Gastroesophageal sphincter (tissue), 4 donors: ENCODE measurements around the gene AKTIP. TPM values are rescaled to one million over a fixed set of nuclear protein-coding genes. Genes with fewer than 3 reads are reported as not detected.

ENCODE experiments used
- ATAC-seq: fragments of 150-250 bp; one replicate; pipeline ENCODE4 v1.9.1; 2016; ENCODE audit warnings: mild to moderate bottlenecking, moderate library complexity
- H3K27ac ChIP-seq, 4 donors: fragments of 200-600 bp; sonication (generic) in 3 of 4; 1 replicate in 3 of 4; 2 replicates in 1 of 4; pipeline ENCODE4 v1.5.1; 2016 to 2019
- H3K27me3 ChIP-seq: fragments of 200-600 bp; sonication (generic); one replicate; pipeline ENCODE4 v1.5.1; 2019
- H3K36me3 ChIP-seq, 2 donors: fragments of 200-600 bp; sonication (generic); one replicate each; pipeline ENCODE4 v1.5.1; 2019; ENCODE audit warnings: control low read depth in 1 of 2
- H3K4me1 ChIP-seq, 3 donors: fragments of 200-600 bp; sonication (generic); 1 replicate in 2 of 3; 2 replicates in 1 of 3; pipeline ENCODE4 v1.5.1; 2016 to 2019; ENCODE audit warnings: control low read depth in 2 of 3
- H3K4me3 ChIP-seq, 2 donors: fragments of 200-600 bp; sonication (generic); one replicate each; pipeline ENCODE4 v1.5.1; 2019; ENCODE audit warnings: mild to moderate bottlenecking in 1 of 2, moderate library complexity in 1 of 2
- H3K9me3 ChIP-seq, 3 donors: fragments of 200-600 bp; sonication (generic); one replicate each; pipeline ENCODE4 v1.5.1; 2017 to 2019; ENCODE audit warnings: control low read depth in 2 of 3
- CTCF ChIP-seq, 4 experiments: fragments of 200-600 bp in 2 of 4; fragments of 450-650 bp in 2 of 4; sonication (generic) in 1 of 4; IDR thresholded peaks; one replicate each; pipeline ENCODE4 v1.5.1; 2017 to 2019; ENCODE audit warnings: antibody characterized with exemption in 4 of 4, mild to moderate bottlenecking in 2 of 4, moderate library complexity in 2 of 4
- EP300 ChIP-seq: sonication (generic); formaldehyde crosslinking; IDR thresholded peaks from one replicate; pipeline ENCODE4 v1.6.1; 2017; ENCODE audit warnings: antibody characterized with exemption, mild to moderate bottlenecking
- POLR2A ChIP-seq, 2 donors: fragments of 450-650 bp; IDR thresholded peaks; one replicate each; pipeline ENCODE4 v1.6.1; 2017; ENCODE audit warnings: antibody characterized with exemption in 2 of 2, mild to moderate bottlenecking in 2 of 2, moderate library complexity in 1 of 2
- POLR2AphosphoS5 ChIP-seq: sonication (generic); formaldehyde crosslinking; IDR thresholded peaks from one replicate; pipeline ENCODE4 v1.6.1; 2017; ENCODE audit warnings: antibody characterized with exemption
- WGBS, 2 donors: methylation state at CpG; one replicate each; pipeline ENCODE4 v1.1.5; 2018; ENCODE audit warnings: low coverage in 1 of 2; 5-methylcytosine and 5-hydroxymethylcytosine counted together
- total RNA-seq, 4 donors: library from RNA; depleted of rRNA; stranded (reverse); fragments of >200 nt; gene quantifications; one replicate each; pipeline ENCODE4 v1.1.0, GENCODE V29; 2016

The AKTIP gene
- total RNA-seq = 10 to 100 TPM; 53.2 to 63.6 (median 59.5) TPM

GRCh38 chr16:53502331-53503269 lies at the start of gene AKTIP:
TSS of gene AKTIP (minus strand) at chr16:53503209. CDS start at chr16:53500259, 2,950 bp downstream.
- no peaks in the 10 kb centered on the region for H3K27me3 ChIP-seq
- H3K27ac ChIP-seq = peak within 1 kb of the TSS; percentile 92 to 98 (median 92)
- peak within 1 kb of the TSS; percentile 99 to 100 for H3K4me3 ChIP-seq
- no peaks in the 10 kb centered on the region for H3K9me3 ChIP-seq
- TF ChIP-seq POLR2A (IDR thresholded peaks at IDR 0.05) = peak in 1 of 2 donors; percentile 47
- TF ChIP-seq CTCF (IDR thresholded peaks at IDR 0.05) = no peak
- TF ChIP-seq POLR2AphosphoS5 = no peak
- TF ChIP-seq EP300 = no peak
- peak; percentile 16 for ATAC-seq
- peaks cover 9 to 36% (median 22%) of the 10 kb centered on the region in 3 donors for H3K4me1 ChIP-seq
- WGBS, 2 donors = 2% methylated on average over 11 of the region's 76 CpGs; no CpG with 5 or more reads in 1 of the 2 donors
- H3K36me3 ChIP-seq = peaks cover 0 to 14% of the 10 kb centered on the region in 2 donors

- WGBS, 2 donors = 9 to 17% methylated on average over 15 to 18 of the region's 18 CpGs
- Histone ChIP-seq H3K4me1 (peaks cover 0 to 10% (median 0%) of the 10 kb centered on the region in 3 donors), H3K36me3 (no peaks in the 10 kb centered on the region), H3K27me3 (peaks cover 55% of the 10 kb centered on the region), H3K27ac (no peak overlapping the region), H3K4me3 (no peak overlapping the region), H3K9me3 (no peaks in the 10 kb centered on the region)
- TF ChIP-seq EP300 (no peak), POLR2AphosphoS5 (no peak), CTCF (IDR thresholded peaks at IDR 0.05) (peak; percentile 25 to 70 (median 52))
- ATAC-seq = peak; percentile 34
Observed at GRCh38 chr16:53549970-53550690, 47.1 kb upstream of the AKTIP start.

GRCh38 chr16:53546988-53547391 lies 44.0 kb upstream of the AKTIP start:
- no peak for TF ChIP-seq POLR2A (IDR thresholded peaks at IDR 0.05)
- TF ChIP-seq POLR2AphosphoS5 = no peak
- TF ChIP-seq EP300 = no peak
- no peak for TF ChIP-seq CTCF (IDR thresholded peaks at IDR 0.05)
- no peaks in the 10 kb centered on the region for H3K9me3 ChIP-seq
- WGBS, 2 donors = 40 to 50% methylated on average over 1 to 3 of the region's 4 CpGs
- peaks cover 50% of the 10 kb centered on the region for H3K27me3 ChIP-seq
- H3K4me1 ChIP-seq = peaks cover 0 to 10% (median 0%) of the 10 kb centered on the region in 3 donors
- H3K36me3 ChIP-seq = no peaks in the 10 kb centered on the region
- ATAC-seq = no peak
- H3K4me3 ChIP-seq = no peak overlapping the region
- H3K27ac ChIP-seq = no peak overlapping the region

- Histone ChIP-seq H3K27ac (no peak overlapping the region), H3K9me3 (no peaks in the 10 kb centered on the region), H3K4me3 (no peak overlapping the region), H3K27me3 (peaks cover 48% of the 10 kb centered on the region), H3K4me1 (peaks cover 0 to 10% (median 0%) of the 10 kb centered on the region in 3 donors), H3K36me3 (no peaks in the 10 kb centered on the region)
- no peak for ATAC-seq
- 39 to 54% methylated on average over 6 to 9 of the region's 9 CpGs for WGBS, 2 donors
- TF ChIP-seq EP300 (no peak), CTCF (IDR thresholded peaks at IDR 0.05) (no peak), POLR2AphosphoS5 (no peak), POLR2A (IDR thresholded peaks at IDR 0.05) (no peak)
Observed at GRCh38 chr16:53545433-53545832, 42.4 kb upstream of the AKTIP start.
